DMS53 (cell line): ENCODE data around the gene HM13.
"Not testable (repeated sequence)": the region's sequence is repeated elsewhere in the genome, so short reads cannot be mapped to it uniquely, and the experiment has no call there.

Source experiments
- DNase-seq: peaks from one replicate; lab custom pipeline; 2025; lab: John Stamatoyannopoulos, UW

HM13 gene, protein sequence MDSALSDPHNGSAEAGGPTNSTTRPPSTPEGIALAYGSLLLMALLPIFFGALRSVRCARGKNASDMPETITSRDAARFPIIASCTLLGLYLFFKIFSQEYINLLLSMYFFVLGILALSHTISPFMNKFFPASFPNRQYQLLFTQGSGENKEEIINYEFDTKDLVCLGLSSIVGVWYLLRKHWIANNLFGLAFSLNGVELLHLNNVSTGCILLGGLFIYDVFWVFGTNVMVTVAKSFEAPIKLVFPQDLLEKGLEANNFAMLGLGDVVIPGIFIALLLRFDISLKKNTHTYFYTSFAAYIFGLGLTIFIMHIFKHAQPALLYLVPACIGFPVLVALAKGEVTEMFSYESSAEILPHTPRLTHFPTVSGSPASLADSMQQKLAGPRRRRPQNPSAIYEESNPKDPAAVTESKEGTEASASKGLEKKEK

DNA sequence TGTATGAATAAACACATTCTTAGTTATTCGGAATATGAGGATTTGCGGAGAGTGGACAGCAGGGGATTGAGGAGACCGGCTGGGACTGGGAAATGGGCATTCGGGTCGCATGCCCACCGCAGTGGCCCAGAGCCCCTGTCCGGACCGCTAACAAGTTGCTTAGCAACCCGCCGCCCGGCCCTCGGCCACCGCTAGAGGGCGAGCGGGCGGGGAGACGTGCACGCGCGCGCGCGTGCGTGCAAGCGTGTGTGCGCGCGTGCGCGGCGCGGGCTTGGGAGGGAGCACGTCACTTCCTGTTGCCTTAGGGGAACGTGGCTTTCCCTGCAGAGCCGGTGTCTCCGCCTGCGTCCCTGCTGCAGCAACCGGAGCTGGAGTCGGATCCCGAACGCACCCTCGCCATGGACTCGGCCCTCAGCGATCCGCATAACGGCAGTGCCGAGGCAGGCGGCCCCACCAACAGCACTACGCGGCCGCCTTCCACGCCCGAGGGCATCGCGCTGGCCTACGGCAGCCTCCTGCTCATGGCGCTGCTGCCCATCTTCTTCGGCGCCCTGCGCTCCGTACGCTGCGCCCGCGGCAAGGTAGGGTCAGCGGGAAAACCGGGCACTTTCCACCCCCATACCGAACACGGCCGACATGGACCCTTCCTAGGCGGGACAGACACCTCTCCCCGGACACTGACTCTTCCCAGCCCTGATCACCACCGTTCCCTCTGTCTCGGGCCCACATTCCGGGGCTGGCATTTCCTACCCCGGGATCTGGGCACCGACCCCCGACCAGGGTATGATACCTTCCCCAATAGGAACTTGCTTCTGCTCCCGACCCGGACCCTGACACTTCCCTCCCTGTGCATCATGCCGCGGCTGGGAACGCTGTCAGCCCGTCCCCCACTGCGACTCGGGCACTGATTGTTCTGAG, at the start of gene HM13:
Gene HM13 (plus strand): TSS at position 289 of the 918 bp plus-strand sequence. CDS start 110 bp downstream, at position 399.
- peak; percentile 99 for DNase-seq

DNA sequence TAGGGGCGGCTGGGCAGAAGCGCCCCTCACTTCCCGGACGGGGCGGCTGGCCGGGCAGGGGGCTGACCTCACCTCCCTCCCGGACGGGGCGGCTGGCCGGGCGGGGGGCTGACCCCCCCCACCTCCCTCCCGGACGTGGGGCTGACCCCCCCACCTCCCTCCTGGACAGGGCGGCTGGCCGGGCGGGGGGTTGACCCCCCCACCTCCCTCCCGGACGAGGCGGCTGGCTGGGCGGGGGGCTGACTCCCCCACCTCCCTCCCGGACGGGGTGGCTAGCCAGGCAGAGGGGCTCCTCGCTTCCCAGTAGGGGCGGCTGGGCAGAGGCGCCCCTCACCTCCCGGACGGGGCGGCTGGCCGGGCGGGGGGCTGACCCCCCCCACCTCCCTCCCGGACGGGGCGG, 43.3 kb upstream of the HM13 start:
- DNase-seq, result not testable (repeated sequence)

DNA sequence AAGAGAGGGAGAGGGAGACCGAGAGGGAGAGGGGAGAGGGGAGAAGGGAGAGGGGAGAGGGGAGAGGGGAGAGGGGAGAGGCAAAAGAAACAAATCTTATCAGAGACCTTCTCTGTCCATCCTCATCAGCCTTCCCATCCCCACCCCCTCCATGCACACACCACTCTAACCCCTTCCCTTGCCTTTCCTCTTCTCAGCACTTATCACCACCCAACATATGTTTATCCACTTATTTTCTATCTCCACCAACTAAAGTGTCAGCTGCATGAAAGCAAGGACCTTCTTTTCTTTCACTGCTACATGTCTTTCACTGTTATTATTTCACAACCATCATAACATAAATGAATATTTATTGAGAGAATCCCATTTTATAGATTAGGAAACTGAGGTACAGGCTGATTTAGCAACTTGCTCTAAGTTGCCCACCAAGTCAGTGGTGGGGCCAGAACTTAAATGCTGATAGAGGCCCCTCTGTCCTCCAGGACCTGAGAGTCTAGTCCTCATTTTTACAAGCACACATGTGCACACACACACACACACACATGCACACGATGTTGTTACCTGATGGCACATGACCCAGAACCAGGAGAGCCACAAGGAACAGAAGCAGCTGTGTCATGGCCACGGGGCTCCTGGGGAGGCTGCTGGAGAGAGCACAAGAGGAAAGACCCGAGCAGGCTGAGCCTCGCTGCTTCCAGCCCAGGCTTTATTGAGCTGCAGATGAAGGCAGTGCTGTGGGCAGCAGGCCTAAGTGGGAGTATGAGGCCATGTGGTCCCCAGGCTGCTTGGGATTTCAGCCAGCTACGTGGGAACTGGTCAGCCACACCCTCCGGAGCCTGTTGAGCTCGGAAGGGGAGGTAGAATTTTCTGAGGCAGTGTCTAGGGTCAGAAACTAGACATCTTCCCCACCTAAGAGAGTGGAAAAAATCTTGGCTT, 41.6 kb upstream of the HM13 start:
- DNase-seq, result no peak

DNA sequence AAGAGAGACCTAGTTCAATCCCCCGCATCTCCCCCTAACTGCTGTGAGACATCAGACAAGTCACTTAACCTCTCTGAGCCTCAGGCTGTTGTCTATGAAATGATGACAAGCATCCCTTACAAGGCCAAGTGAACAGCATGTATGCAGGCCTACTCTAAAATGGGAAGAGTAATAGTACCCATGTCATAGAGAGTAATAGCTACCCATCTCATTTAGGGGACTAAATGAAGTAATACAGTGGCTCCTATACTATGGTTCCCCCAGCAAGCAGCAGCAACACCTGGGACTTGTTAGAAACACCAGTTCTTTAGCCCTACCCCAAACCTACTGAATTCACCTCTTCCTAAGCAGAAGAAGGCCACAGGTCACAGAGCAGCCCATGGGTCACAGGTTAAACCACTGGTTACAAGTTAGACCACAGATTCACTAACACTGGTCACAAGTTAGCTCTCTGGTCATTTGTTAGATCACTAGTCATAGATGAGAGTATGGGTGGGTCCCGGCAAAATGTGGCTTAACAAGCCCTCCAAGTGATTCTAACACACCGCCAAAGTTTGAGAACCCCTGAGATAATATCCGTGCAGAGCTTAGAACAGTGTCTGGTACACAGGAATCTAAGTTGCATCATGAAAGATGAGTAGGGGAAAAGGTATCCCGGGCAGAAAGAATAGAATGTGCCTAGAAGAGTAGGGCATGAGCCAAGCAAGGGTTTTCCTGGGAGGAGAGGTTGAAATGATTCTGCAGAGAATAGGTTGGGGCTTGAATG, 40.7 kb upstream of the HM13 start:
- no peak for DNase-seq

DNA sequence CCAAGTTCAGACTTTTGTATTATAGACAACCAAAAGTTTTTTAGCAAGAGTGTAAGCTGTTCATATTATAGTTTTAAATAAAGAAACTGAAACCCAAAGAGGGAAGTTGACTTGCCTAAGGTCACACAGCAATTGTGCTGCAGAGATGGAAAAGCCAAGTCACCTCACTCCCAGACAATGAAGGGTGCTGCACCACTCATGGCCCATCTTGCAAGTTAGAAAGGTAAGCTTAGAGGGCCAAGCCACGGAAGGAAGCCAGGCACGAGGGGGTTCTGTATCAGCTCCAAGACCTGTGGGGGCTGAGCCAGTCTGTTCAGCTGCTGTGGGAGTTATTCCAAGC, 40.2 kb upstream of the HM13 start:
- DNase-seq, result no peak

DNA sequence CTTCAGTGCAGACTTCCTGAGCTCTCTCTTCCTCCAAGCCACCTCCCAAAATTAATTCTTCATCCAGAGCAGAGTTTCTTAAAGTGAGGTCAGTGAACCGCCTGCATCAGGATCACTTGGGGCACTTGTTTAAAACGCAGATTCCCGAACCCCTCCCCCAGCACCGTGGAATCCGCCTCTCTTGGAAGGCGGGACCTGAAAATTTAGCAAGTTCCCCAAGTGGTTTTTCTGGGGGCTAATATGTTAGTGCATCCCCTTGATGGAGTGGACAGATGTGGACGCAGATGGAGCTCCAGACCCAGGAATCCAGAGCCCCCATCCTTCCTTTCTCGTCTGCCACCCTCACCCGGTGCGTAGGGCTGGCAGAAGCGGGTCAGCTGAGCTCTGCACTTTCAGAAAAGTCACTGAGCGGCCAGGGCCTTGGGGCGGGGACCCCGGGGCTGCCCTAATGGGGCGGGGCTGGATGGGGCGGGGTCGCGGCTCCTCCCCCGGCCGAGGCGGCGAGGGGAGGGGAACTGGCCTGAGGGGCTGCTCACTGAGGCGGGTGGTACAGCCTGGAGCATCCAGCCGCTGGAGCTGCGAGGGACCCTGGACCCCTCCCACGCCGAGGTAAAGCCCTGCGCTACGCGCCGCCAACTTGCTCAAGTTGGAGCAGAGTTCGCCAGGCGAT, 39.3 kb upstream of the HM13 start, which contains the start of the genes DEFB124 and REM1:
Gene DEFB124 (minus strand): TSS at position 370 of the 670 bp plus-strand sequence. CDS start 2,114 bp downstream, outside the sequence.
Gene REM1 (plus strand): TSS at position 531 of the 670 bp plus-strand sequence. CDS start 1,158 bp downstream, outside the sequence.
- DNase-seq, result no peak

DNA sequence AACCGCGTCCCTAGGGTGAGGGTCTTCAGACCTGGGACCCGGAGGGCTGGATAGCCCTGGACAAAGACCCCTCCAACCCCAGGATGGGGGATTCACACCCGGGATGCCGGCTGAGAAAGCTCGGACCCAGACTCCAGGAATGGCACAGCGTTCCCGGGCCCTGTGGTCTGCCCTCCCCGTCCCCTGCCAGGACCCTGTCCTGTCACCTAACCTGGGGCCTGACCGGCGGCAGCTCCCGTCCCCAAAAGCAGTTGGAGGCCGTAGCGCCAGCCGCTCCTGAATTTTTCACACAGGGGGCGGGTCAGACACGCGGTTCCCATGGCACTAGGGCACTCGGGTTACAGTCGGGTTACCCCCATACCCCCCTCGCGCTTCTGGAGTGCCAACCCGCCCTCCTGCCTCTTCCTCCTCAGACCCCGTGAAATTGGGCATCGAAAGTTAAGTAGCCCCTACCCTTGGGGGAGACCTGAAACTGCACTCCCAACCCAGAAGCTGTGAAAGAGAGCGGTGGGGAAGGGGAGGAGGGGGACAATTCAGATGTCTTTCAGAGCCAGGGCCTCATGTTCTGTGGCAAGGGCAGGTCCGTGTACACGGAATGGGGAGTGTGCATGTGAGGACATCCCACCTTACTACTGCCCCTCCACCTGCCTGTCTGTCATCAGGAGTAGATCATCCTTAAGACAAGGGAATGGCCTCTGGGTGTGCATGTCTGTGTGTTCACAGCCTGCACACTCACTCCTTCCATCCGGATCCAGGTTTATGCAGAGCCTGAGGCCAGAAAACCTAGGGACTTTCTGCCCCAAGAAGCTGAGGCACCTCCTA, 38.6 kb upstream of the HM13 start:
- DNase-seq, result no peak

DNA sequence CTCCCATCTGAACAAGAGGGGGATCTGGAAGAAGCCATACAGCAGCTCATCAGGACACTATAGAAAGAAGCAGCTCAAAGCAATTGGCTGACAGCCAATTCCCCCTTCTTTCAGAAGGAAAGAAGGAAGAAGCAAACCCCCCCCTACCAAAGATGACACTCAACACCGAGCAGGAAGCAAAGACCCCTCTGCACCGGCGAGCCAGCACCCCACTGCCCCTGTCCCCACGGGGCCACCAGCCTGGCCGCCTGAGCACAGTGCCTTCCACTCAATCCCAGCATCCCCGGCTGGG, 38.0 kb upstream of the HM13 start:
- no peak for DNase-seq

DNA sequence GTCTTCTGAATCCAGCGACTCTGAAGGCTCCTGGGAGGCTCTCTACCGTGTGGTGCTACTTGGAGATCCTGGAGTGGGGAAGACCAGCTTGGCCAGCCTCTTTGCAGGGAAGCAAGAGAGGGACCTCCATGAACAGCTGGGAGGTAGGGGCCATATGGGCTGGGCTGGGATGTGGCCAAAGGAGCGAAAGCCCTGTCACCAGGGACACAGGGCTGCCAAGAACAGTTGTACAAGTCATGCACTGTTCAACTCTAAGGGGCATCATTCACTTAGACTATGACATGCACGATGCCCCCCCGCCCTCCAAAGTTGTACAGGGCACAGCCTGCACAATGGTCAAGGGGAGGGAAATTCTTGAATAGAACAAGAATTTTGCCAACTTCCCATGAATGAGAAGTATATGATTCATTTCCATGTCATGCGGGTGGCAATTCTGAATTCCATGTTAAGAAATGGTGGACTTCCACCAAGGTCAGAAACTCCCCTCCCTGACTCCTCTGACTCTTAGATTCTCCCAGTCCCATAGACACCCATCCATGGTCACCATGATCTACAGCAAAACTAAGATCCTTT, 37.5 kb upstream of the HM13 start:
- no peak for DNase-seq

DNA sequence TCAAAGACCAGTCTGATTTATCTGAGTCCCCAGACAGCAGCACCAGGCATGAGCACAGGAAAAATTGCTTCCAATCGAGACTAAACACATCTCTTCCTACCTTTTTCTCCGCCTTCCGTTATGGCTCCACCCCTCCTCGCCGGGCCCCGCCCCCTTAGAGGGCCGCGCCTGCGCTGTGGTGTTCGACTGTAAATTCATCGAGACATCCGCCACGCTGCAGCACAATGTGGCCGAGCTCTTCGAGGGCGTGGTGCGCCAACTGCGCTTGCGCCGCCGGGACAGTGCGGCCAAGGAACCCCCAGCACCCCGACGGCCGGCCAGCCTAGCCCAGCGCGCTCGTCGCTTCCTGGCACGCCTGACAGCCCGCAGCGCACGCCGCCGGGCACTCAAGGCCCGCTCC, 30.2 kb upstream of the HM13 start:
- DNase-seq, result no peak

DNA sequence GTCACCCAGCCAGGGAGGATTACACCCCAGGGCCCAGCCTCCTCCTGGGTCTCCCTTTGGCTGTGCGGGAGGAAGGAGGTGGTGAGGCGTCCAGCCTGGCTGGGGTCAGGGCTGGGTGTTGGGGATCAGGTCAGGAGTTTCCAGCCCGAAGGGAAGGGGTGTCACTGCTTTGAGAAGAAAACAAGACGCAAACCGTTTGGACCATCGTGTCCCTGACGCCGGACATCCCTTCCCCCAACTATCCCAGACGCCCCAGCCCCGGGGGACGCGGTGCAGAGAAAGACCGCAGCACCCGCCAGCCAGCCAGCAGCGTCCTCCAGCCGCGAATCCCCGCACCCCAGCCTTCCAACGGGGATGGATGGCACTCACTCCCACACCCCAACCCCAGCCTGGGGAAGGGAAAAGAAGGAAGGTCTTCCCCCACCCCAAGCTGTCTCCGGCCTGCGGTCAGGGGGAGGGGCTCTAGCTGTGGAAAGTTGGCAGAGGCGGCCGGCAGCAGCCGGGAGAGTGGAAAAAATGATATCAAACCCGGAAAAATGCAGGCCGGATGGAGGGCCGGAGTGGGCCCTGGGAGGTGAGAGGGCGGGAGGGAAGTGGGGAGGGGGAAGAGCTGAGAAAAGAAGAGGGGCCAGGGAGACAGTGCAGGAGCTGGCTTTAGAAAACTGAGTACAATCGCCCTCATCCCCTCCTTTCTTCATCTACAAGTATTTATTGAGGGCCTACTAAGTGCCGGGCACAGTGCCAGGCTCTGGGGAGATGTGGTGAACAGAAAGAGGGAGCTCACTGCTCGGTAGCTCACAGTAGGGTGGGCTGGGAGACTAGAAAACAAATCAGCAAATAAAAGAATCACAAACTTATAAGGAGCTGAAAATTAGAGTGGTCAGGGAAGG, 28.5 kb upstream of the HM13 start:
- DNase-seq, result no peak

DNA sequence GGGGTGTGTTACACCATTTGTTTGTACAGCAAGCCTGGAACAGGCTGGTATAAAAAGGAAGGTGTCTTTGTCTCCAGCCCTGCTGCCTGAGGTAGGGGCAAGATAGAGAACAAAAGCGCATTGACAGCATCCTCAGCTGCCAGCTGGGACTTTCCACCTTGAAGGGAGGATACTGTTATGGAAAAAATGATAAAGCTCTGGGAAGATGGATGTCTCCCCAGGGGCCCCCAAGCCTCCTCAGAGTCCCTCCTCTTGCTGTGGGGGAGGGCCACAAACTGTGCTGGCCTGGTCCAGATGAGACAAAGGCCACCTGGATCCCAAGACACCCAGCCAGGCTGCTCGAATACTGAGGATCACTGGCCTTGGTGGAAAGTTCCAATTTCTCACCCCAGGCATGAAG, 26.1 kb upstream of the HM13 start:
- no peak for DNase-seq

DNA sequence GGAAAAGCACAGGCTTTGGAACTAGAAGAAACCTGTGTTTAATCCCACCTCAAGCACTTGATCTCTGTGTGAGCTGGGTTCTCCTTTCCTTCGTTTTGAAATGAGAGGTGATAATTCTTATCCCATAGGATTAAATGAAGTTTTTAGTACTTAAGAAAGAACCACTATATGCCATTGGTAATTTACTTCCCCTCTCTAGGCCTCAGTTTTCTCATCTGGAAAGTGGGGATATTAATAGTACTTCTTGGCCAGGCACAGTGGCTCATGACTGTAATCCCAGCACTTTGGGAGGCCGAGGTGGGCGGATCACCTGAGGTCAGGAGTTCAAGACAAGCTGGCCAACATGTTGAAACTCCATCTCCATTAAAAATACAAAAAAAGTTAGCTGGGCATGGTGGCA, 25.1 kb upstream of the HM13 start:
- no peak for DNase-seq

DNA sequence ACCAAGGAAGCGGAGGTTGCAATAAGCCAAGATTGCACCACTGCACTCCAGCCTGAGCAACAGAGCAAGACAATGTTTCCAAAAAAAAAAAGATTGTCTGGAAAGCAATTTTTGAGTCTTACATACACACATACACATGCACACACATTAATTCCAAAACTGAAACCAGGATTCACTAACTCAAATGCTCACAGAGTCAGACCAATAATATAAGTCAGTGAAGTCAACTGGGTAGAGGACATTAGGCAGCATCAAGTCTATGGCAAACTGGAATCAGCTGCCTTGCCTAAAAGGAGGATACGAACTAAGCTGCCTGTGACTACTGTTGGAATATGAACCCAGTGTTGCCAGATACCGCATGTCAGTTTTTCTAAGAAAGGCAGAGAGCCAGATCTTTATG, 23.5 kb upstream of the HM13 start:
- DNase-seq, result no peak

DNA sequence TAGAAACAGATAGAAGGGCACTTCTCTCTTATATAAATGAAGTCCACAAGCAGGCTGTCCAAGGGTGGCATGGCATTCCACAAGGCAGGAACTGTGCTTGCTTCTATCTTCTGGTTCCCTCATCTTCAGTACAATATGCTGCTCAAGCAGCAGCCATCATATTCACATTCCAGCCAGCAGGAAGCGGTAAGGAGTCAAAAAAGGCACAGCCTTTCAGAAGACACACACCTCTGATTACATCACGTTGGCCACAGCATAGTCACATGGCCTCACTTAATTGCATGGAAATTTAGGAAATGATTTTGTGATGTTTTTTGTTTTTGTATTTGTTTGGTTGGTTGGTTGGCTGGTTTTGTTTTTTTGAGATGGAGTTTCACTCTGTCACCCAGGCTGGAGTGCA, 20.1 kb upstream of the HM13 start:
- DNase-seq, result peak; percentile 56

DNA sequence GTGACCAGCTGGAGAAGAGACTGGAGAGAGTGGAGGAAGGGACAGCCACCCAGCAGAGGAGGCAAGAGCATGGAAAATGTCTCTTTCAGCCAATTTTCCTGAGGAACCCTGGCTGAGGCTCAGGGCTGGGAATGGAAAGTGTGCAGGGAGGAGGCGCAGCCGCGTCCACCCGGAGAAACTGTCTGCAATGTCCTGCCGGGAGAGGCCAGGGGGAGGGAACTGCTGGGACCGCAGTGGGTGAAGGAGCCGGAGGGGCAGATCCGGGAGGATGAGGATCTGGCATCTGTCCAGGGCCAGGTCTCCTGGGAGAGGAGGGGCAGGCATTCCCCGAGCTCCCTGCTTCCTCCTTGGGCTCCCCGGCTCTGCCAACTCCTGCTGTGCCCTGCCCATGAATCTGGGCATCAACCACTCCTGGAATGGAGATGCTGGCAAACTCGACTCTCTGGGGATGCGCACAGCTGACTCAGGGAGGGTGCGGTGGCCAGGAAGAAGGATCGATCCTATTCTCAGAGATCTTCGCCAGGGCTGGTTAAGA, 17.4 kb upstream of the HM13 start:
- no peak for DNase-seq

DNA sequence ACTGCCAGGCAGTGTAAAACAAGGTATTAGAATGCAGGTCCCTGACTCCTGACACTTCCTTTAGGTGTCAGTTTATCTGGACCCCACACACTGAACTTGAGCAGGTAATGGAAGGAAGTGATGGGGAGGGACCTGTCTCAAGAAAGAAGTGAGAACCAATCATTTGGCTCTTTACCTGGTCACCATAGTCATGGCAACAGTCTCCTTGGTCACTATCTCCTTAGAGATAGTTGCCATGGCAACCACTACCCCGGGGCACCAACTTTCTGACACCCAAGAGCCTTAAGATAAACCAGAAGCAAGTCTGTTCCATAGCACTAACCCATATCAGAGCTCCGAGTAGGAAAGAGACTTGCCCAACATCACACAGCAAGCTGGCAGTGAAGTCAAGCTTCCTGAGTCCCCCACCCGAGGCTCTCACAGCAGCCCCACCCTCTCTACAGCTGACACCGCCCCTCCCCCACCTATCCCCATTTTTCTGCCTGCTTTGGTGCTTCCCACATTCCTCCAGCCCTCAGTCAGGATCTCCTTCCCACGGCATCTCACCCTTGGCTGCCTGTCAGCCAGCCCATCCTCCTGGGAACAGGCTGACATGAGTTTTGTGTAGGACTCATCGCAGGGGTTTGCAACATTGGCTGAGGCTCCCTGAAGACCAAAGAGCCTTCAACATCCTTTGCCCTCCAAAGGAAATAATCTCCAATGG, 16.3 kb upstream of the HM13 start:
- DNase-seq, result peak; percentile 28
